Measurements from ENCODE around the gene HMCN2. TPM values are rescaled to one million over a fixed set of nuclear protein-coding genes. Genes with fewer than 3 reads are reported as not detected.

Gene HMCN2
- total RNA-seq, 1 donor from 2014 or later = 5.7 TPM

- no peak for DNase-seq (ENCODE audit: missing footprints)
- no peak for ATAC-seq
These were observed 35.2 kb downstream of the HMCN2 start for GRCh38 chr9:130300739-130301138.

GRCh38 chr9:130301483-130302286, 36.1 kb downstream of the HMCN2 start:
- ATAC-seq (peak; percentile 90), DNase-seq (ENCODE audit: missing footprints) (peak; percentile 86)
- intact Hi-C loops (cut with DNase I) = no loop called here

More at GRCh38 chr9:130300739-130301138, 35.2 kb downstream of the HMCN2 start:
- intact Hi-C loops (cut with DNase I) = no loop called here

- ATAC-seq (no peak), DNase-seq (ENCODE audit: missing footprints) (no peak)
- intact Hi-C loops (cut with DNase I) = no loop called here
These were observed 37.4 kb downstream of the HMCN2 start for GRCh38 chr9:130302785-130303612.

DNA sequence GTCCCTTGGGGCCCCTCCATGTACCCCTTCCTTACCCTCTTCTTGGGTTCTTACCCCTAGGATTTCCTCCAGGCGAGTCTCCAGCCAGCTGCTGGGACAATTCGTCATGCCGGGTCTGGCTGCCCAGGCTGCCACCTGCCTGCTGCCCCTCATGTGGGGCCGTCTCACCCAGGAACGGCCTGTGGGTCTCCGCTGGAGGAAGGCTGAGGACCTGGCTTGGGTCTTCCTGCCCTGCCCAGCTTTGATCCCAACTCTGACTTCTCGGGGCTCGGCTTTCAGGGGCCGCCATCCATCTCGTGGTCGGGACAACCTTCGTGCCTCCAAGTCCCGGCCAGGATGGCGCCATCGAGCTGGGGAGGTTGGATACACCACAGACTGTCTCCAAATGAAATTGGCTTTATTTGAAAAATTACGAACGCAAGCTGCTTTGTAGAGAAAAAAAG, 38.1 kb downstream of the HMCN2 start:
- DNase-seq (ENCODE audit: missing footprints) (no peak), ATAC-seq (no peak)
- intact Hi-C loops (cut with DNase I) = no loop called here

- DNase-seq (ENCODE audit: missing footprints) (no peak), ATAC-seq (no peak)
- intact Hi-C loops (cut with DNase I) = no loop called here
These were observed 38.6 kb downstream of the HMCN2 start for GRCh38 chr9:130304116-130304515.

DNA sequence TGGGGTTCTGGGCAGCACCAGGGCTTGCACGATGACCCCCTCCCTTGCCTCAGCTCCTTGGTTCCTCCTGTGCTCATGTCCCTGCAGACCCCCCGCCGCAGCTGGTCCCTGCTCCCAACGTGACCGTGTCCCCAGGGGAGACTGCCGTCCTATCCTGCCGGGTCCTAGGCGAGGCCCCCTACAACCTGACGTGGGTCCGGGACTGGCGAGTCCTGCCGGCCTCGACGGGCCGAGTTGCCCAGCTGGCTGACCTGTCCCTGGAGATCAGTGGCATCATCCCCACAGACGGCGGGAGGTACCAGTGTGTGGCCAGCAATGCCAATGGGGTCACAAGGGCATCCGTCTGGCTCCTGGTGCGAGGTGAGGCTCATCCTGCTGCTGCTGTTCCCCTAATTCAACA, 39.1 kb downstream of the HMCN2 start:
- no peak for ATAC-seq
- no peak for DNase-seq (ENCODE audit: missing footprints)
- intact Hi-C loops (cut with DNase I) = no loop called here

DNA sequence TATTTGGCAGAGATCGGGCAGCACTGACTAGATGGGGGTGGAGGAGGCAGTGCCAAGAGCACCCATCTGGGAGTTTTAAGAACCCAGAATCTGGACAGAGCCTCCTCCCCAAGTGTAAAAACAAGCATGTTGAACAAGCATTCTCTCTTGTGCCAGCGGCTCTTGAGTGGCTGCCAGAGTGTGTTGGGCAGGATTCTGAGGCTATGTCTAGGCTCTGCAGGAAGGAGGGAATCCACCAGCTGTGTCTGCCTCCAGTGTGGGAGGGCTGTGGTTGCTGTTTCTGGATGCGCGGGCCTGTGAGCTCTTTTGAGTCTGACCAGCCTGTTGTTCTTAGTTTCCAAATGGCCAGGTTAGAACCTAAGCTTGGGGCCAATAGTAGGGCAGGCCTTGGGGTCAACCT, 39.8 kb downstream of the HMCN2 start:
- ATAC-seq (no peak), DNase-seq (ENCODE audit: missing footprints) (peak; percentile 37)
- intact Hi-C loops (cut with DNase I) = no loop called here

DNA sequence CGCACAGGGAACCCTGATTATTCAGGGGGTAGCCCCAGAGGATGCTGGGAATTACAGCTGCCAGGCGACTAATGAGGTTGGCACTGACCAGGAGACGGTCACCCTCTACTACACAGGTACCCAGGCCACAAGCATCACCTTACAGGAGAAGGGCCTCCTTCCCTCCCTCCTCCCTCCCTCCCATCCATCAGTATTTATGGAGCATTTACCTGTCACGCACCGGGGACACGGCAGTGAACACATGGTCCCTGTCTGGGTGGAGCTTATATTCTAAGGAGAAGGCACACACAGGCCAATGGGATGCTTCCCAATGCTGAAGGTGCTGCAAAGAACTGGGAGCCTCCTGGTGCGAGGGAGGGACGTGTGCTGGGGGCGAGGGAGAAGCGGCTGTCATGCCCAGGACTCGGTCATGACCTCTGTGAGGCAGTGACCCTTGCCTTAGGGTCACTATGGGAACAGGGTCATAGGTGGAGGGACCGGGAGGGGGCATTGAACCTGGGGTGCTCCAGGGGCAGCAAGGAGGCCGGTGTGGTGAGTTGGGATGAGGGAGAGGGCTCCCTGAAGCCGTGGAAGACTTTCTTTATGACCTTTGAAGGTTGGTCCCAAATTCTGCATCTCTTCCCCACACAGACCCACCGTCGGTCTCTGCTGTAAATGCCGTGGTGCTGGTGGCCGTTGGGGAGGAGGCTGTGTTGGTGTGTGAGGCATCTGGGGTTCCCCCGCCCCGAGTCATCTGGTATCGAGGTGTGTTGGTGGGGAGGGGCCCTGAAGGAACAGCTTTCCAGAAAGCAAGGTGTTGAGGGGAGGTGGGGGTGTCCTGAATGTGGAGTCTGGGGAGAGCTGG, 41.5 kb downstream of the HMCN2 start:
- intact Hi-C loops (cut with DNase I) = no loop called here
- ATAC-seq (no peak), DNase-seq (ENCODE audit: missing footprints) (peak; percentile 7)

GRCh38 chr9:130307667-130307943, 42.0 kb downstream of the HMCN2 start:
- DNase-seq (ENCODE audit: missing footprints) = peak; percentile 28
- intact Hi-C loops (cut with DNase I) = no loop called here
- ATAC-seq = no peak

GRCh38 chr9:130308081-130308571, 42.6 kb downstream of the HMCN2 start:
- ATAC-seq (no peak), DNase-seq (ENCODE audit: missing footprints) (peak; percentile 61)
- intact Hi-C loops (cut with DNase I) = no loop called here

DNA sequence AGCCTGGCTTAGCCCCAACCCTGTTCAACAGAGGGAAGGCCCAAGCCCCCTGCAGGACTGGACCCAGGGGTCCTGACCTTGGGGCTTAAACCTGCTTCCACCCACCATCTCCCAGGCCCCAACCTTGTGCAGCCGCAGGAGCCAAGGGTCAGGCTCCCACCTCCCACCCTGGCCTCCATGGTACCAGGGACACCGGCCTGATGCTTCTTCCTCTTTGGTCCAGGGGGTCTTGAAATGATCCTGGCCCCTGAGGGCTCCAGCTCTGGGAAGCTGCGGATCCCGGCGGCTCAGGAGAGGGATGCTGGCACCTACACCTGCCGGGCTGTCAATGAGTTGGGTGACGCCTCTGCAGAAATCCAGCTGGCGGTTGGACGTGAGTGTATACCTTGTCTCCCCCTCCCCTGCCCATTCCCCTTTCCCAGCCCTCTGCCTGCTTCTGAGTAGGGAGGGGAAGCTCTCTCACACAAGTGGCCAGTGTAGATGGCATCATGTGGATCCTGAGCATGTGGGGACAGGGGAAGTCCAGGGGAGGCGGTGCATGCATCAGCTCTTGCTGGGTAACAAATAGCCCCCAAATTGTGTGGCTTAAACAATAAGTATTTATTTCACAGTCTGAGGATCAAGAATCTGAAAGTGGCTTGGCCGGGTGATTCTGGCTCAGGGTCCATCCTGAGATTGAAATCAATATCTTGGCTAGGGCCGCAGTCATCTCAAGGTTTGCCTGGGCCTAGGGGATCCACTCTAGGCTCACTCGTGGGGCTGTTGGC, 44.3 kb downstream of the HMCN2 start:
- DNase-seq (ENCODE audit: missing footprints) (peak; percentile 40), ATAC-seq (no peak)
- intact Hi-C loops (cut with DNase I) = no loop called here

- intact Hi-C loops (cut with DNase I) = no loop called here
- ATAC-seq = no peak
- peak; percentile 49 for DNase-seq (ENCODE audit: missing footprints)
These were observed 44.9 kb downstream of the HMCN2 start for GRCh38 chr9:130310456-130310855.

GRCh38 chr9:130311003-130311402, 45.4 kb downstream of the HMCN2 start:
- intact Hi-C loops (cut with DNase I) = no loop called here
- ATAC-seq (no peak), DNase-seq (ENCODE audit: missing footprints) (peak; percentile 41)

GRCh38 chr9:130311408-130312140, 46.0 kb downstream of the HMCN2 start:
- DNase-seq (ENCODE audit: missing footprints) (peak; percentile 33), ATAC-seq (no peak)
- intact Hi-C loops (cut with DNase I) = no loop called here

- DNase-seq (ENCODE audit: missing footprints) (peak; percentile 60), ATAC-seq (peak; percentile 20)
- intact Hi-C loops (cut with DNase I) = no loop called here
These were observed 47.7 kb downstream of the HMCN2 start for GRCh38 chr9:130313103-130313858.

- intact Hi-C loops (cut with DNase I) = no loop called here
- DNase-seq (ENCODE audit: missing footprints) (peak; percentile 23), ATAC-seq (no peak)
These were observed 50.1 kb downstream of the HMCN2 start for GRCh38 chr9:130315446-130316226.
